PC-9 (cell line): ENCODE data around the gene TBC1D5. TPM values are rescaled to one million over a fixed set of nuclear protein-coding genes. Genes with fewer than 3 reads are reported as not detected.

Experiments used
- BruUV-seq: library from RNA; stranded (reverse); fragments of 400-500 nt; replicated peaks from 2 replicates; lab custom pipeline; 2021; lab: Mats Ljungman, UMichigan
- CTCF ChIA-PET: fragments of 300-600 bp; sonication (Branson Sonifier 250); formaldehyde crosslinking; loops from one replicate; lab custom pipeline; 2022; ENCODE audit warnings: antibody characterized with exemption; lab: Charles Lee
- POLR2A ChIA-PET: fragments of 300-600 bp; sonication (Branson Sonifier 250); formaldehyde crosslinking; loops from one replicate; lab custom pipeline; 2022; ENCODE audit warnings: antibody characterized with exemption; ENCODE audit not compliant: unreplicated experiment; lab: Charles Lee
- DNase-seq, 2 experiments: peaks; one replicate each; pipeline versions ENCODE4 v3.0.0 to v3.0.0-alpha.2; 2015 to 2022; ENCODE audit warnings: mixed read lengths in 1 of 2
- H2AFZ ChIP-seq: fragments of 200-600 bp; sonication (generic); 2 replicates; pipeline ENCODE4 v1.8.1; 2017; ENCODE audit warnings: antibody characterized with exemption
- H3F3A ChIP-seq: fragments of 200-600 bp; sonication (generic); 2 replicates; pipeline ENCODE4 v1.8.1; 2017; ENCODE audit warnings: antibody characterized with exemption, mild to moderate bottlenecking, low read depth; ENCODE audit not compliant: insufficient read depth
- H3K27ac ChIP-seq: fragments of 200-600 bp; sonication (generic); 2 replicates; pipeline ENCODE4 v1.6.1; 2016; ENCODE audit warnings: mixed run types
- H3K27me3 ChIP-seq: fragments of 200-600 bp; sonication (generic); 2 replicates; pipeline ENCODE4 v1.6.1; 2016; ENCODE audit warnings: low read depth, mixed run types; ENCODE audit not compliant: insufficient read depth
- H3K36me3 ChIP-seq: fragments of 200-600 bp; sonication (generic); 2 replicates; pipeline ENCODE4 v1.6.1; 2016; ENCODE audit warnings: low read depth, mixed run types
- H3K4me1 ChIP-seq: fragments of 200-600 bp; sonication (generic); replicated peaks from 2 replicates; pipeline ENCODE4 v1.6.1; 2016; ENCODE audit warnings: mixed run types; ENCODE audit not compliant: insufficient read depth
- H3K4me2 ChIP-seq: fragments of 200-600 bp; sonication (generic); 2 replicates; pipeline ENCODE4 v1.6.1; 2017; ENCODE audit warnings: mixed run types
- H3K4me3 ChIP-seq: fragments of 200-600 bp; sonication (generic); 2 replicates; pipeline ENCODE4 v1.6.1; 2016; ENCODE audit warnings: mixed run types
- H3K79me2 ChIP-seq: fragments of 200-600 bp; sonication (generic); 2 replicates; pipeline ENCODE4 v1.6.1; 2017; ENCODE audit warnings: low read depth, mixed run types
- H3K9me2 ChIP-seq: fragments of 200-600 bp; sonication (generic); 2 replicates; pipeline ENCODE4 v1.8.1; 2017; ENCODE audit warnings: mild to moderate bottlenecking; ENCODE audit not compliant: insufficient read depth
- H3K9me3 ChIP-seq: fragments of 200-600 bp; sonication (generic); 2 replicates; pipeline ENCODE4 v1.8.1; 2016; ENCODE audit warnings: low read depth; ENCODE audit not compliant: insufficient read depth
- H4K20me1 ChIP-seq: fragments of 200-600 bp; sonication (generic); 2 replicates; pipeline ENCODE4 v1.8.1; 2017; ENCODE audit not compliant: insufficient read depth
- EZH2 ChIP-seq: fragments of 200-600 bp; sonication (generic); IDR thresholded peaks from 2 replicates; pipeline ENCODE4 v1.8.0; 2017; ENCODE audit warnings: antibody characterized with exemption, low read depth
- intact Hi-C: fragments of 100-400 bp; cut with micrococcal nuclease; formaldehyde crosslinking; loops from one replicate; pipeline ENCODE4 v1.10.0; 2022; ENCODE audit not compliant: unreplicated experiment
- total RNA-seq: library from RNA; stranded (reverse); gene quantifications from 2 replicates; pipeline ENCODE4 v1.2.3, GENCODE V29; 2021
- TF ChIP-seq, protein P1 (sequence below): fragments of 200-600 bp; sonication (generic); conservative IDR thresholded peaks from 2 replicates; pipeline ENCODE4 v1.6.1; 2017; ENCODE audit warnings: mixed run types, antibody characterized with exemption, mild to moderate bottlenecking, moderate library complexity

The TBC1D5 gene
- total RNA-seq, 1 experiment from 2014 or later: 54.0 TPM

DNA sequence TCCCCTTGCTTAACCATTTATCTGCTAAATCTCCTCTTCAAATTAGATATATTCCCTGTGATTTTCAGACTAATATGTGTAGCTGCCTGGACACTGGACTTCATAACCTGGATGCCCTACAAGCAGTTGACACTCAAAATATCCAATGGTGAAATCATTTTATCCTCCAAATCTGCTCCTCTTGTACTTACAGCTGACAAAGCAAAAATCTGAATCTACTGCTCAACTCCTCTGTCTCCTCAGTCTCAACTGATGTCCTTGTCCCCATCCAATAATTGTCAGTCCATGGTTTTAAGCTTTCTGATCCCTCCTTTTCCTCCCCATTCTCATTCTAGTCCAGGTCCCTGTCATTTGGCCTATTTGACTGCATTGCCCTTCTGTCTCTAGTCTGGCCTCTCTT is 411.8 kb downstream of the TBC1D5 start:
- H4K20me1 ChIP-seq: no peaks in the 10 kb centered on the region
- no peaks in the 10 kb centered on the region for H3K36me3 ChIP-seq
- no peak for TF ChIP-seq EZH2
- TF ChIP-seq, protein P1, sequence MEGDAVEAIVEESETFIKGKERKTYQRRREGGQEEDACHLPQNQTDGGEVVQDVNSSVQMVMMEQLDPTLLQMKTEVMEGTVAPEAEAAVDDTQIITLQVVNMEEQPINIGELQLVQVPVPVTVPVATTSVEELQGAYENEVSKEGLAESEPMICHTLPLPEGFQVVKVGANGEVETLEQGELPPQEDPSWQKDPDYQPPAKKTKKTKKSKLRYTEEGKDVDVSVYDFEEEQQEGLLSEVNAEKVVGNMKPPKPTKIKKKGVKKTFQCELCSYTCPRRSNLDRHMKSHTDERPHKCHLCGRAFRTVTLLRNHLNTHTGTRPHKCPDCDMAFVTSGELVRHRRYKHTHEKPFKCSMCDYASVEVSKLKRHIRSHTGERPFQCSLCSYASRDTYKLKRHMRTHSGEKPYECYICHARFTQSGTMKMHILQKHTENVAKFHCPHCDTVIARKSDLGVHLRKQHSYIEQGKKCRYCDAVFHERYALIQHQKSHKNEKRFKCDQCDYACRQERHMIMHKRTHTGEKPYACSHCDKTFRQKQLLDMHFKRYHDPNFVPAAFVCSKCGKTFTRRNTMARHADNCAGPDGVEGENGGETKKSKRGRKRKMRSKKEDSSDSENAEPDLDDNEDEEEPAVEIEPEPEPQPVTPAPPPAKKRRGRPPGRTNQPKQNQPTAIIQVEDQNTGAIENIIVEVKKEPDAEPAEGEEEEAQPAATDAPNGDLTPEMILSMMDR: no peak
- H3K4me2 ChIP-seq: no peak overlapping the region
- DNase-seq: no peak
- ChIA-PET CTCF (no interaction called here), POLR2A (no interaction called here)
- no TSS peak for BruUV-seq
- H3K9me3 ChIP-seq: no peaks in the 10 kb centered on the region
- no peak overlapping the region for H3K27ac ChIP-seq
- no peaks in the 10 kb centered on the region for H3F3A ChIP-seq
- no peaks in the 10 kb centered on the region for H3K9me2 ChIP-seq
- H2AFZ ChIP-seq: no peak overlapping the region
- no peaks in the 10 kb centered on the region for H3K27me3 ChIP-seq
- H3K4me1 ChIP-seq: no peaks in the 10 kb centered on the region
- no peak overlapping the region for H3K4me3 ChIP-seq
- intact Hi-C loops: no loop called here
- H3K79me2 ChIP-seq: no peaks in the 10 kb centered on the region

DNA sequence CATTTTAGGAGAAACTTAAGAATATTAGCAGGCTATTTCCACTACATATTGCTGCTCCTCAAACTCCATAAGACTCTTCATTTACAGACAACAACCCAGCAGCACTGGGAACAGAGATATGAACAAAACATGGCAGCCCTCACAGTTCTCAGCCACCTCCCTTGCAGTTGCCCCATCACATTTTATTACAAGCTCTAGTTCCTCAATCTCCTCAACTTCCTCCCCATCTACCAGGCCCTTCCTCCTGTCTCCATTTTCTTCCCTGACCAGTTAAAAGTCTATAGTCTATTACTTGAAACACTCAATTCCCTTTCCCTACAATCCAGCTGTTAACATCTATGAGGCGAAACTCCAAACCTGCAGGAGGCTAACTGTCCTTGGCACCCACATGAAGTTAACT is 412.5 kb downstream of the TBC1D5 start:
- H3K4me3 ChIP-seq: no peak overlapping the region
- intact Hi-C loops: no loop called here
- H3K4me1 ChIP-seq: no peaks in the 10 kb centered on the region
- no peaks in the 10 kb centered on the region for H4K20me1 ChIP-seq
- DNase-seq: no peak
- no peak overlapping the region for H3K4me2 ChIP-seq
- no peaks in the 10 kb centered on the region for H3K9me3 ChIP-seq
- no peaks in the 10 kb centered on the region for H3K36me3 ChIP-seq
- no peak overlapping the region for H2AFZ ChIP-seq
- H3F3A ChIP-seq: no peaks in the 10 kb centered on the region
- H3K27me3 ChIP-seq: no peaks in the 10 kb centered on the region
- no peak for TF ChIP-seq EZH2
- TF ChIP-seq, protein P1: no peak
- H3K79me2 ChIP-seq: no peaks in the 10 kb centered on the region
- POLR2A ChIA-PET: no interaction called here
- H3K9me2 ChIP-seq: no peaks in the 10 kb centered on the region
- BruUV-seq: no TSS peak
- H3K27ac ChIP-seq: no peak overlapping the region
- CTCF ChIA-PET: no interaction called here

DNA sequence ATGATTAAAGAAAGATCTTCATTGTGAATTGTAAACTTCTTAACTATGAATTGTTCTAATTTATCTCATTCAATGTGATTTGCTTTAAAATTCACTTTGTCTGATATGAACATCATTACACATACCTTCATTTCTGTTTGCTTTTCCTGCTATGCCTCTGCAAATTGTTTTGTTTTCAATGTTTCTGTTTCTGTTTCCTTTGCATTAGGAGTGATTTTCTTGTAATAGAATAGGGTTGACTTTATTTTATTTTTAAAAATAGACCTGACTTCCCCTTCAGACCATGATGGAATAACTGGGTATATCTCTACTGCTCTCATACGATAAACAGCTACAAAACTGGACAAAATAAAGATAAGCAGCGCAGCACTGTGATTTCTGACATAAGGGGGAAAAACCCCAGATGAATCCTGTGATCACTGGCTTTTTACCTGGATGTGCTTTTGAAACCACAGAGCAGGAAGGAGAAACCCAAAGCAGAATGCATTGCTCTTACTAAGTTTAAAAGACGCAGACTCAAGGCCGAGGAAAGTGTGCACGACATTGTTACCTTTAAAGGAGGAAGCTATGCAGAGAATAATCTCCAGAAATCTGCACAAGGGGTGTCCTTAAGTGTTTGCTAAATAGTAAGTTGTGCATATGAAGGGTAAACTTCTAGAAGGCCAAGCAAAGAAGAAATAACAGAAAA is 420.2 kb downstream of the TBC1D5 start:
- Histone ChIP-seq H3K4me2 (no peak overlapping the region), H3K9me3 (no peaks in the 10 kb centered on the region), H3K36me3 (no peaks in the 10 kb centered on the region), H3K9me2 (no peaks in the 10 kb centered on the region), H3K4me1 (no peaks in the 10 kb centered on the region), H3K27me3 (no peaks in the 10 kb centered on the region), H3K79me2 (no peaks in the 10 kb centered on the region), H2AFZ (no peak overlapping the region), H3F3A (no peaks in the 10 kb centered on the region), H3K4me3 (no peak overlapping the region), H3K27ac (no peak overlapping the region), H4K20me1 (no peaks in the 10 kb centered on the region)
- ChIA-PET POLR2A (no interaction called here), CTCF (no interaction called here)
- DNase-seq: no peak
- TF ChIP-seq, protein P1: no peak
- no peak for TF ChIP-seq EZH2
- intact Hi-C loops: no loop called here
- no TSS peak for BruUV-seq
